22Rv1 (cell line): Measurements from ENCODE around the gene GNG12.

Experiments used
- H3K27ac ChIP-seq: fragments of 450-650 bp; 2 replicates; pipeline ENCODE4 v1.5.1; 2017
- ZFX ChIP-seq: fragments of 450-650 bp; IDR thresholded peaks from 2 replicates; pipeline ENCODE4 v1.6.1; 2017; ENCODE audit warnings: antibody characterized with exemption, borderline replicate concordance
- TF ChIP-seq, protein P1 (sequence below): fragments of 450-650 bp; IDR thresholded peaks from 2 replicates; pipeline ENCODE4 v1.5.1; 2017; ENCODE audit warnings: mild to moderate bottlenecking

Gene GNG12

DNA sequence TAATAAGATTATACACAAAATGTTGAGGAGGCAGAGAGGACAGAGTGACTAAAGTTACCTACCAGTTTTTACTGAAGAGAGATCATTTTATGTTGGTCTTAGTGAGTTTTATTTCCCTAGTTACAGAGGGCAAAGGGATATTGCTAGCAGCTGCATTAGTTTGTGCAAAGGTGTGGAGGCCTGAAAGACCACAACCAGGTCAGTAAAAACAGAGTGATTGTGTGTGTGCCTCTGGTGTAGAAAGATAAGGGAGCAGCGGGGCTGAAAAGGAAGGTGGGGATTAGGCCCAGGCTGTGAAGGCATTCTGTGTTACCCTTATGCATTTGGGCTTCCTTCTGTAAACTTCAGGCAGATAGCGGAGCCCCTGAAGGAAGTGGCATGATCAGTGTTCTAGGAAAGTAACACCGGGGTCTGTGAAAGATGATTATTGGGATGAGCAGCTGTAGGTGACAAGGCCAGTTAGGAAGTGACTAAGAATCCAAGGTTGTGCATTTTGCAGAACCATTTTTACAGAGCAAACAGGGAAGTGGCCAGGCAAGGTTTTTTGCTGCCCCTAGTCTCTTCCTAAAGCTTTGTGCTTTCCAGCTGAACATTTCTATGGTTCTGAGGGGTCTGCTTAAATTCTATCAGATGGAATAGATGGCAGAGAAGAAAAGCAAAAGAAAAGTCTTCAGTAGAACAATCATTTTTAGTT is 144.6 kb downstream of the GNG12 start:
- H3K27ac ChIP-seq = no peak overlapping the region
- TF ChIP-seq, protein P1, sequence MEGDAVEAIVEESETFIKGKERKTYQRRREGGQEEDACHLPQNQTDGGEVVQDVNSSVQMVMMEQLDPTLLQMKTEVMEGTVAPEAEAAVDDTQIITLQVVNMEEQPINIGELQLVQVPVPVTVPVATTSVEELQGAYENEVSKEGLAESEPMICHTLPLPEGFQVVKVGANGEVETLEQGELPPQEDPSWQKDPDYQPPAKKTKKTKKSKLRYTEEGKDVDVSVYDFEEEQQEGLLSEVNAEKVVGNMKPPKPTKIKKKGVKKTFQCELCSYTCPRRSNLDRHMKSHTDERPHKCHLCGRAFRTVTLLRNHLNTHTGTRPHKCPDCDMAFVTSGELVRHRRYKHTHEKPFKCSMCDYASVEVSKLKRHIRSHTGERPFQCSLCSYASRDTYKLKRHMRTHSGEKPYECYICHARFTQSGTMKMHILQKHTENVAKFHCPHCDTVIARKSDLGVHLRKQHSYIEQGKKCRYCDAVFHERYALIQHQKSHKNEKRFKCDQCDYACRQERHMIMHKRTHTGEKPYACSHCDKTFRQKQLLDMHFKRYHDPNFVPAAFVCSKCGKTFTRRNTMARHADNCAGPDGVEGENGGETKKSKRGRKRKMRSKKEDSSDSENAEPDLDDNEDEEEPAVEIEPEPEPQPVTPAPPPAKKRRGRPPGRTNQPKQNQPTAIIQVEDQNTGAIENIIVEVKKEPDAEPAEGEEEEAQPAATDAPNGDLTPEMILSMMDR = no peak
- no peak for TF ChIP-seq ZFX

- TF ChIP-seq, protein P1 = no peak
- TF ChIP-seq ZFX = no peak
- H3K27ac ChIP-seq = no peak overlapping the region
Measured at GRCh38 chr1:67687649-67688048, 145.6 kb downstream of the GNG12 start.

- no peak for TF ChIP-seq ZFX
- TF ChIP-seq, protein P1 = no peak
- peak overlapping the region; percentile 89 for H3K27ac ChIP-seq
Measured at GRCh38 chr1:67687198-67687545, 146.1 kb downstream of the GNG12 start.

DNA sequence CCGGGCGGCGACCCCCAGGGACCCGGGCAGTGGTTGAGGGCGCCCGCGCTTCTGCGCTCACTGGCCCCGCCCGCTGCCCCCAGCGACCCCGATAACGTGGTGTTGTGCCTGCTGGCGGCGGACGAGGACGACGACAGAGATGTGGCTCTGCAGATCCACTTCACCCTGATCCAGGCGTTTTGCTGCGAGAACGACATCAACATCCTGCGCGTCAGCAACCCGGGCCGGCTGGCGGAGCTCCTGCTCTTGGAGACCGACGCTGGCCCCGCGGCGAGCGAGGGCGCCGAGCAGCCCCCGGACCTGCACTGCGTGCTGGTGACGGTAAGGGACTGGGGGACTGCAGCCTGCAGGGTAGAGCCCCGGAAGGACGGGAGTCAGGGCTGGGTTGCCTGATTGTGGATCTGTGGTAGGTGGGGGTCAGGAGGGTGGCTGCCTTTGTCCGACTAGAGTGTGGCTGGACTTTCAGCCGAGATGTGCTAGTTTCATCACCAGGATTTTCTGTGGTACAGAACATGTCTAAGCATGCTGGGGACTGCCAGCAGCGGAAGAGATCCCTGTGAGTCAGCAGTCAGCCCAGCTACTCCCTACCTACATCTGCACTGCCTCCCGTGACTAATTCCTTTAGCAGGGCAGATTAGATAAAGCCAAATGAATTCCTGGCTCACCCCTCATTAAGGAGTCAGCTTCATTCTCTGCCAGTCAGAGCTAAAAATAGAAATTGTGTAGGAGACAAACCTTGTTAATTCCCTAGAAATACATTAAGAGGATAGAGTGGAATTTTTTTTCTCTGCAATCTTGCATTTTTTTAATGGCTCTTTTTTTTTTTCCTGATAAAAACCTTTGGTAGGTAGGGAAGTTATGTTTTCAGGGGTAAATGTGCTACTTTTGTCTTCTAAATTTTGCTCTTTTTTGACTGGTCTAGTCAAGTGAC is 146.7 kb downstream of the GNG12 start:
- peak overlapping the region; percentile 89 for H3K27ac ChIP-seq
- TF ChIP-seq ZFX = no peak
- TF ChIP-seq, protein P1 = peak; percentile 18; the same call in 1 of the 2 replicates

- peak overlapping the region; percentile 89 for H3K27ac ChIP-seq
- TF ChIP-seq ZFX = no peak
- TF ChIP-seq, protein P1 = no peak
Measured at GRCh38 chr1:67685558-67686266, 147.6 kb downstream of the GNG12 start.

DNA sequence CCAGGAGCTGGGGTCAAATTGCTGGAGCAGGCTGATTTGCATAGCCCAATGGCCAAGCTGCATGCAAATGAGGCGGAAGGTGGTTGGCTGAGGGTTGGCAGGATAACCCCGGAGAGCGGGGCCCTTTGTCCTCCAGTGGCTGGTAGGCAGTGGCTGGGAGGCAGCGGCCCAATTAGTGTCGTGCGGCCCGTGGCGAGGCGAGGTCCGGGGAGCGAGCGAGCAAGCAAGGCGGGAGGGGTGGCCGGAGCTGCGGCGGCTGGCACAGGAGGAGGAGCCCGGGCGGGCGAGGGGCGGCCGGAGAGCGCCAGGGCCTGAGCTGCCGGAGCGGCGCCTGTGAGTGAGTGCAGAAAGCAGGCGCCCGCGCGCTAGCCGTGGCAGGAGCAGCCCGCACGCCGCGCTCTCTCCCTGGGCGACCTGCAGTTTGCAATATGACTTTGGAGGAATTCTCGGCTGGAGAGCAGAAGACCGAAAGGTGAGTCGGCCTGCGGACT is 148.2 kb downstream of the GNG12 start, which contains the start of gene GADD45A:
Gene GADD45A, plus strand, starts transcription at position 135 of the 491 bp plus-strand sequence. Its CDS starts 294 bp downstream, at position 429.
- H3K27ac ChIP-seq = peak within 1 kb of the TSS; percentile 89
- no peak for TF ChIP-seq ZFX
- TF ChIP-seq, protein P1 = no peak
